NCI-H2029 (cell line): ENCODE results near the gene PGS1.
A peak's percentile ranks its signal among the peaks of the same experiment; 100 is the strongest.

ENCODE experiments used
- DNase-seq: peaks from one replicate; lab custom pipeline; 2025; lab: John Stamatoyannopoulos, UW

Gene PGS1

GRCh38 chr17:78364436-78365281, 13.8 kb upstream of the PGS1 start:
- DNase-seq, result no peak

GRCh38 chr17:78365561-78366108, 12.8 kb upstream of the PGS1 start:
- no peak for DNase-seq

- DNase-seq, result no peak
Measured at GRCh38 chr17:78366109-78366848, 12.2 kb upstream of the PGS1 start.

- no peak for DNase-seq
Measured at GRCh38 chr17:78367193-78367592, 11.3 kb upstream of the PGS1 start.

- DNase-seq, result peak; percentile 44
Measured at GRCh38 chr17:78368348-78368747, 10.1 kb upstream of the PGS1 start.

GRCh38 chr17:78368854-78369495, 9.5 kb upstream of the PGS1 start:
- DNase-seq, result no peak

- no peak for DNase-seq
Measured at GRCh38 chr17:78369791-78370381, 8.6 kb upstream of the PGS1 start.

GRCh38 chr17:78371056-78371455, 7.4 kb upstream of the PGS1 start:
- no peak for DNase-seq

- no peak for DNase-seq
Measured at GRCh38 chr17:78372841-78373240, 5.6 kb upstream of the PGS1 start.

GRCh38 chr17:78374189-78374588, 4.3 kb upstream of the PGS1 start:
- no peak for DNase-seq

GRCh38 chr17:78374631-78375274, 3.7 kb upstream of the PGS1 start:
- no peak for DNase-seq

GRCh38 chr17:78375401-78376151, 2.9 kb upstream of the PGS1 start:
- DNase-seq, result no peak

- DNase-seq, result no peak
Measured at GRCh38 chr17:78376161-78376560, 2.3 kb upstream of the PGS1 start.

GRCh38 chr17:78377858-78378224, 608 bp upstream of the PGS1 start:
- no peak for DNase-seq

GRCh38 chr17:78379131-78379491, 662 bp downstream of the PGS1 start:
- no peak for DNase-seq

GRCh38 chr17:78380370-78380769, 1.9 kb downstream of the PGS1 start:
- no peak for DNase-seq

- no peak for DNase-seq
Measured at GRCh38 chr17:78381601-78382232, 3.3 kb downstream of the PGS1 start.

GRCh38 chr17:78383725-78384471, 5.4 kb downstream of the PGS1 start:
- no peak for DNase-seq

- DNase-seq, result no peak
Measured at GRCh38 chr17:78384479-78385175, 6.2 kb downstream of the PGS1 start.
